ENCODE measurements around the gene CPNE8. TPM values are rescaled to one million over a fixed set of nuclear protein-coding genes. Genes with fewer than 3 reads are reported as not detected.

Gene CPNE8
- total and polyA plus RNA-seq, 10 of the 15 experiments (the other 5 are each of a cell fraction or from before 2014, with no cell fraction given): 11.3 to 38.4 (median 18.9) TPM

DNA sequence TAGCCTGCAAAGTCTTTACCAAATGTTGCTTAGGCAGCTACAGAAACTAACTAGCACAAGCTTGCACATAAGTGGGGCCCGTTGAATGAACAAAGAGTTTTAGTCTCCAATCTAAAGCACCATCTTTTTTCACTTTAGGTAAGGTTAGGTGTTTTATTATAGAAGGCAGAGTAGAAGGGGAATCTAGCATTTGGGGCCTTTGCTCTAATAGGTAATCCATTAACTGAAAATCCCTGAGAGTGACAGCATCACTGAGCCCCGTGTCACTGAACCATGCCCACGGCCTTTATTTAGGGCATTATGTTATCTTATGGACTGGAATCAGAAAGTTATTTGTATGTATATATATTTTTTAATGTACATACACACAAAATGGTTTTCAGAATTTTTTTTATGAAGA is 25.1 kb downstream of the CPNE8 start:
- no peak overlapping the region for H3K27ac ChIP-seq (ENCODE audit: control insufficient read depth, insufficient read depth)
- DNase-seq (ENCODE audit: low read depth, low spot score) (peak; percentile 30), FAIRE-seq (no peak), ATAC-seq (peak; percentile 86)
- ChIA-PET POLR2A (interaction anchor here (0.7 to 1.3 kb wide), 3 partner anchors 15 to 25 kb away, joined by 3 to 4 read pairs (median 3); partner anchors contain the start of gene CPNE8), RAD21 (ENCODE audit: unreplicated experiment) (interaction anchor here (14.3 kb wide), 1 partner anchor 20 kb away, joined by 170 read pairs; the partner anchor contains the start of gene CPNE8), CTCF (interaction anchor here (2.2 kb wide), 1 partner anchor 15 kb away, joined by 8 read pairs; no protein-coding TSS in a partner anchor), SMC1A (ENCODE audit: uncharacterized antibody, unreplicated experiment) (interaction anchor here (0.9 to 5.4 kb wide), 3 partner anchors 10 to 26 kb away, joined by 5 to 32 read pairs (median 6); no protein-coding TSS in a partner anchor)
- H3K9me3 ChIP-seq (replicated peaks; ENCODE audit: control insufficient read depth, insufficient read depth, low read length): peaks cover 2% of the 10 kb centered on the region; the same call in 2 of the 3 replicates
- BruUV-seq (replicated peaks): no TSS peak
- H3K4me1 ChIP-seq (ENCODE audit: control insufficient read depth, insufficient read depth, low read length): no peaks in the 10 kb centered on the region
- H3K36me3 ChIP-seq (ENCODE audit: control insufficient read depth in 2 of 2, insufficient read depth in 2 of 2, low read length in 1 of 2): no peaks in the 10 kb centered on the region
- intact Hi-C loops (cut with micrococcal nuclease; ENCODE audit: unreplicated experiment) (no loop called here), in situ Hi-C loops (cut with MboI) (loop anchor here (25.0 kb wide), 3 partner anchors 93 to 732 kb away; partner anchors contain the start of genes ABCD2 and KIF21A)
- no peaks in the 10 kb centered on the region for H4K20me1 ChIP-seq (ENCODE audit: control insufficient read depth, insufficient read depth)
- H3K27me3 ChIP-seq (replicated peaks in 1 of 2; ENCODE audit: control insufficient read depth in 2 of 2, insufficient read depth in 2 of 2, low read length in 1 of 2): no peaks in the 10 kb centered on the region
- H3K4me3 ChIP-seq: no peak overlapping the region
- no peak overlapping the region for H3K9ac ChIP-seq (ENCODE audit: control insufficient read depth, insufficient read depth, low read length)
- no peak overlapping the region for H2AFZ ChIP-seq (ENCODE audit: control insufficient read depth, low read depth, low read length)
- H3K79me2 ChIP-seq (ENCODE audit: control insufficient read depth, insufficient read depth, low read length): peaks cover 30% of the 10 kb centered on the region
- 47% methylated on average over 3 of the region's 3 CpGs for WGBS (ENCODE audit: insufficient coverage, insufficient replicate concordance, low lambda C conversion rate, missing lambda C conversion rate)
- H3K4me2 ChIP-seq (ENCODE audit: control insufficient read depth, insufficient read depth): no peak overlapping the region
- TF ChIP-seq NFYA (IDR thresholded peaks at IDR 0.05; ENCODE audit: borderline replicate concordance, low read depth, low read length): no peak
- TF ChIP-seq POLR2AphosphoS2 (IDR thresholded peaks at IDR 0.05; ENCODE audit: low read depth, low read length): no peak
- peak; percentile 35; the same call in 1 of the 2 replicates for TF ChIP-seq SMARCA5 (IDR thresholded peaks at IDR 0.05)
- 0 out of 2 replicates have a peak, but pooled peaks have one; percentile 35 for TF ChIP-seq NR2F1 (conservative IDR thresholded peaks at IDR 0.05)
- 0 out of 2 replicates have a peak, but pooled peaks have one; percentile 25 for TF ChIP-seq IKZF1 (conservative IDR thresholded peaks at IDR 0.05)
- TF ChIP-seq, protein P1, sequence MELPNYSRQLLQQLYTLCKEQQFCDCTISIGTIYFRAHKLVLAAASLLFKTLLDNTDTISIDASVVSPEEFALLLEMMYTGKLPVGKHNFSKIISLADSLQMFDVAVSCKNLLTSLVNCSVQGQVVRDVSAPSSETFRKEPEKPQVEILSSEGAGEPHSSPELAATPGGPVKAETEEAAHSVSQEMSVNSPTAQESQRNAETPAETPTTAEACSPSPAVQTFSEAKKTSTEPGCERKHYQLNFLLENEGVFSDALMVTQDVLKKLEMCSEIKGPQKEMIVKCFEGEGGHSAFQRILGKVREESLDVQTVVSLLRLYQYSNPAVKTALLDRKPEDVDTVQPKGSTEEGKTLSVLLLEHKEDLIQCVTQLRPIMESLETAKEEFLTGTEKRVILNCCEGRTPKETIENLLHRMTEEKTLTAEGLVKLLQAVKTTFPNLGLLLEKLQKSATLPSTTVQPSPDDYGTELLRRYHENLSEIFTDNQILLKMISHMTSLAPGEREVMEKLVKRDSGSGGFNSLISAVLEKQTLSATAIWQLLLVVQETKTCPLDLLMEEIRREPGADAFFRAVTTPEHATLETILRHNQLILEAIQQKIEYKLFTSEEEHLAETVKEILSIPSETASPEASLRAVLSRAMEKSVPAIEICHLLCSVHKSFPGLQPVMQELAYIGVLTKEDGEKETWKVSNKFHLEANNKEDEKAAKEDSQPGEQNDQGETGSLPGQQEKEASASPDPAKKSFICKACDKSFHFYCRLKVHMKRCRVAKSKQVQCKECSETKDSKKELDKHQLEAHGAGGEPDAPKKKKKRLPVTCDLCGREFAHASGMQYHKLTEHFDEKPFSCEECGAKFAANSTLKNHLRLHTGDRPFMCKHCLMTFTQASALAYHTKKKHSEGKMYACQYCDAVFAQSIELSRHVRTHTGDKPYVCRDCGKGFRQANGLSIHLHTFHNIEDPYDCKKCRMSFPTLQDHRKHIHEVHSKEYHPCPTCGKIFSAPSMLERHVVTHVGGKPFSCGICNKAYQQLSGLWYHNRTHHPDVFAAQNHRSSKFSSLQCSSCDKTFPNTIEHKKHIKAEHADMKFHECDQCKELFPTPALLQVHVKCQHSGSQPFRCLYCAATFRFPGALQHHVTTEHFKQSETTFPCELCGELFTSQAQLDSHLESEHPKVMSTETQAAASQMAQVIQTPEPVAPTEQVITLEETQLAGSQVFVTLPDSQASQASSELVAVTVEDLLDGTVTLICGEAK (IDR thresholded peaks at IDR 0.05; ENCODE audit: borderline replicate concordance): peak; percentile 71; the same call in 1 of the 2 replicates
- TF ChIP-seq EZH2 (IDR thresholded peaks at IDR 0.05; ENCODE audit: borderline replicate concordance, control insufficient read depth, low read depth, low read length): no peak
- no peak for TF ChIP-seq FOXK2 (IDR thresholded peaks at IDR 0.05)
- TF ChIP-seq NBN (IDR thresholded peaks at IDR 0.05): 0 out of 2 replicates have a peak, but pooled peaks have one; percentile 12
- no peak for TF ChIP-seq KAT2A (conservative IDR thresholded peaks at IDR 0.05; ENCODE audit: control insufficient read depth, low read depth, low read length)
- TF ChIP-seq ATF7 (IDR thresholded peaks at IDR 0.05; ENCODE audit: low read depth): peak; percentile 69
- no peak for TF ChIP-seq BCL3 (IDR thresholded peaks at IDR 0.05; ENCODE audit: borderline replicate concordance, insufficient read depth, low read depth, low read length, poor library complexity, severe bottlenecking)
- no peak for TF ChIP-seq ZBED1 (IDR thresholded peaks at IDR 0.05; ENCODE audit: borderline replicate concordance)
- TF ChIP-seq EP300 (IDR thresholded peaks at IDR 0.05; ENCODE audit: borderline replicate concordance in 1 of 2, control insufficient read depth in 1 of 2, low read depth in 2 of 2, low read length in 2 of 2): 0 out of 4 replicates have a peak, but pooled peaks of 1 of the 2 experiments have one; percentile 8
- no peak for TF ChIP-seq SUZ12 (IDR thresholded peaks at IDR 0.05; ENCODE audit: unreplicated experiment)
- TF ChIP-seq NKRF (conservative IDR thresholded peaks at IDR 0.05): no peak
